PFSK-1 (cell line): ENCODE measurements around the gene ALDOA.

Experiments
- FOXP2 ChIP-seq: optimal IDR thresholded peaks from 2 replicates; pipeline ENCODE3; 2011; ENCODE audit warnings: borderline replicate concordance, control low read depth, inconsistent platforms; ENCODE audit not compliant: insufficient read depth; ENCODE audit errors: extremely low read length, extremely low read depth
- POLR2AphosphoS5 ChIP-seq: IDR thresholded peaks from 2 replicates; pipeline ENCODE4 v1.6.1; 2012; ENCODE audit warnings: low read depth, mild to moderate bottlenecking, control low read depth, low read length, moderate library complexity
- SIN3A ChIP-seq: IDR thresholded peaks from 2 replicates; pipeline ENCODE4 v1.6.1; 2012; ENCODE audit warnings: mild to moderate bottlenecking, low read length, moderate library complexity, borderline replicate concordance; ENCODE audit not compliant: insufficient read depth
- TAF1 ChIP-seq: IDR thresholded peaks from 2 replicates; pipeline ENCODE4 v1.6.1; 2012; ENCODE audit warnings: low read length, control low read depth, borderline replicate concordance; ENCODE audit not compliant: insufficient read depth
- TF ChIP-seq, protein P1 (sequence below), 2 experiments: IDR thresholded peaks; 2 replicates each; pipeline versions ENCODE4 v1.6.1 to v1.8.0; 2011 to 2012; ENCODE audit warnings: low read depth in 2 of 2, low read length in 2 of 2, control low read depth in 1 of 2, inconsistent platforms in 1 of 2, mild to moderate bottlenecking in 1 of 2, moderate library complexity in 1 of 2; ENCODE audit not compliant: insufficient read depth in 1 of 2

The ALDOA gene

GRCh38 chr16:30046178-30046577, 19.4 kb upstream of the ALDOA start:
- TF ChIP-seq, protein P1, sequence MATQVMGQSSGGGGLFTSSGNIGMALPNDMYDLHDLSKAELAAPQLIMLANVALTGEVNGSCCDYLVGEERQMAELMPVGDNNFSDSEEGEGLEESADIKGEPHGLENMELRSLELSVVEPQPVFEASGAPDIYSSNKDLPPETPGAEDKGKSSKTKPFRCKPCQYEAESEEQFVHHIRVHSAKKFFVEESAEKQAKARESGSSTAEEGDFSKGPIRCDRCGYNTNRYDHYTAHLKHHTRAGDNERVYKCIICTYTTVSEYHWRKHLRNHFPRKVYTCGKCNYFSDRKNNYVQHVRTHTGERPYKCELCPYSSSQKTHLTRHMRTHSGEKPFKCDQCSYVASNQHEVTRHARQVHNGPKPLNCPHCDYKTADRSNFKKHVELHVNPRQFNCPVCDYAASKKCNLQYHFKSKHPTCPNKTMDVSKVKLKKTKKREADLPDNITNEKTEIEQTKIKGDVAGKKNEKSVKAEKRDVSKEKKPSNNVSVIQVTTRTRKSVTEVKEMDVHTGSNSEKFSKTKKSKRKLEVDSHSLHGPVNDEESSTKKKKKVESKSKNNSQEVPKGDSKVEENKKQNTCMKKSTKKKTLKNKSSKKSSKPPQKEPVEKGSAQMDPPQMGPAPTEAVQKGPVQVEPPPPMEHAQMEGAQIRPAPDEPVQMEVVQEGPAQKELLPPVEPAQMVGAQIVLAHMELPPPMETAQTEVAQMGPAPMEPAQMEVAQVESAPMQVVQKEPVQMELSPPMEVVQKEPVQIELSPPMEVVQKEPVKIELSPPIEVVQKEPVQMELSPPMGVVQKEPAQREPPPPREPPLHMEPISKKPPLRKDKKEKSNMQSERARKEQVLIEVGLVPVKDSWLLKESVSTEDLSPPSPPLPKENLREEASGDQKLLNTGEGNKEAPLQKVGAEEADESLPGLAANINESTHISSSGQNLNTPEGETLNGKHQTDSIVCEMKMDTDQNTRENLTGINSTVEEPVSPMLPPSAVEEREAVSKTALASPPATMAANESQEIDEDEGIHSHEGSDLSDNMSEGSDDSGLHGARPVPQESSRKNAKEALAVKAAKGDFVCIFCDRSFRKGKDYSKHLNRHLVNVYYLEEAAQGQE (IDR thresholded peaks at IDR 0.05; ENCODE audit: insufficient read depth in 1 of 2, low read depth in 2 of 2, low read length in 2 of 2), result no peak
- no peak for TF ChIP-seq TAF1
- no peak for TF ChIP-seq POLR2AphosphoS5
- TF ChIP-seq SIN3A, result no peak
- no peak for TF ChIP-seq FOXP2

DNA sequence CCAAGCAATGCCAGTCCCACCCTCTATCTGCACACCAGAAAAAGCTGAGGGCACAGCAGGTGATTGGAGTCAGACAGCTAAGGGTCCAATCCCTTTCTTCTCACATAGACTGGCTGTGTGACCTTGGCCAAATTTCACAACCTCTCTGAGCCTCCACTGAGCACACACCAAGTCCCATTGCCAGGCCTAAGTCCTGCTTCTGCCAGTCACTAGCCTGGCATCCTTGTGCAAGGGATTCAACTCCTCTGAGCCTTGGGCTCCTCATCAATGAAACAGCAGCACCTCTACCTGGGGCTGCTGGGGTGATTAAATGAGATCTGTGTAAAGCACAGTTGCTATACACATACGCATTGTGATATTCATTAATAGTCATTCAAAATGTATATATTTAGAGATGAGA, 19.0 kb upstream of the ALDOA start:
- TF ChIP-seq POLR2AphosphoS5, result no peak
- TF ChIP-seq, protein P1 (IDR thresholded peaks at IDR 0.05; ENCODE audit: insufficient read depth in 1 of 2, low read depth in 2 of 2, low read length in 2 of 2), result no peak
- no peak for TF ChIP-seq SIN3A
- TF ChIP-seq FOXP2, result no peak

DNA sequence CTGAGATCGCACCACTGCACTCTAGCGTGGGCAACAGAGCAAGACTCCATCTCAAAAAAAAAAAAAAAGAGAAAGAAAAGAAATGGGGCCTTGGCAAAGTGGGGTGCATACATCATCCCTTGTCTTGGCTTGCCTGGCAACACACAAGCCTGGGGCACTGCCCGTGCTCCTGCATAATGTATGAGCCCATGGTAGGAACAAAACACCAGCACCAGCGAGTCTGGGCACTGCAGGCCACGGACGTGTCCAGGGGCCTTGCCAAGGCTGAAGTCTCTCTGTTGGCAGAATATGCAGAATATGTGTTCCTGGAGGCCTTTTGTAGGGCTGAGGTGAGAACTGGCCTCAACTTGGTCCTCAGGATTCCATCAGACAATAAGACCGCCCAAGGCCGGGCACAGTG, 15.7 kb upstream of the ALDOA start:
- TF ChIP-seq TAF1 (no peak), FOXP2 (no peak), SIN3A (no peak), POLR2AphosphoS5 (no peak)
- TF ChIP-seq, protein P1 (IDR thresholded peaks at IDR 0.05; ENCODE audit: insufficient read depth in 1 of 2, low read depth in 2 of 2, low read length in 2 of 2), result no peak

GRCh38 chr16:30051518-30051917, 14.0 kb upstream of the ALDOA start:
- no peak for TF ChIP-seq TAF1
- TF ChIP-seq, protein P1 (IDR thresholded peaks at IDR 0.05; ENCODE audit: insufficient read depth in 1 of 2, low read depth in 2 of 2, low read length in 2 of 2), result no peak
- TF ChIP-seq FOXP2, result no peak
- no peak for TF ChIP-seq SIN3A
- no peak for TF ChIP-seq POLR2AphosphoS5

DNA sequence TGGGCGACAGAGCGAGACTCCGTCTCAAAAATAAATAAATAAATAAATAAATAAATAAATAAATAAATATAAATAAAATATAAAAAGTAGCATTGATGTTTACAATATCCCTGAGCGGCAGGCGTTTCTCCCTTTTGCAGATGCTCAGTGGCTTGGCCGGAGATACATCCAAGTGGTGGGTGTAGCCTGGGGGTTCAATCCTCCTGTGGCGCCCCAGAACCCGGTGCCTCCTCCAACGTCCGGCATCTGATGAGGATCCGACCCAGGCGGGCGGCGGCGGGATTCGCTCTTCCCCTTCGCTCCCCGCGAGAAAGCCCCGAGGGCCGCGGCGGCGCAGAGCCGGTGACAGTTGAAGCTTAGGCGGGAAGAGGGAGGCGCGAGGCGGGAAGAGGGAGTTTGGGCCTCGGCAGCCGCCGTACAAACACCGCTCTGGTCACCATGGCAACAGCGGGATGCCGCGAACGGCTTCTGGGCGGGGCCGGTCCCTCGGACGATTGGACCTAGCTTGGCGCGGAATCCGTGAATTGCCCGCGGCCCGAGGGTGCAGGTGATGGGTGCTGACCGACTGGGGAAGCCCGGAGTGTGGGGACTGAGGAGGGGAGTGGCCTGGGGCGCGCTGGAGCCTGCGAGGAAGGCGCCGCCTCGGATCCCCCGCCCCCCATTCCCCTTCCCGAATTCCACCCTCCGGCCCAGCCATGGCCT, 12.7 kb upstream of the ALDOA start:
- TF ChIP-seq FOXP2, result peak; percentile 52
- TF ChIP-seq, protein P1 (IDR thresholded peaks at IDR 0.05; ENCODE audit: insufficient read depth in 1 of 2, low read depth in 2 of 2, low read length in 2 of 2), result no peak
